ENCODE measurements around the gene THAP7. TPM values are rescaled to one million over a fixed set of nuclear protein-coding genes. Genes with fewer than 3 reads are reported as not detected.

Gene THAP7
- total and polyA plus RNA-seq, 2 experiments from 2014 or later, result 49.7 to 61.1 TPM

- no peak for DNase-seq (ENCODE audit: low read depth in 1 of 2, low spot score in 1 of 2)
- Histone ChIP-seq H3K27ac (no peak overlapping the region), H3K27me3 (no peaks in the 10 kb centered on the region), H3K4me1 (ENCODE audit: low read depth) (no peaks in the 10 kb centered on the region), H3K4me3 (no peak overlapping the region), H3K9me3 (ENCODE audit: low read depth) (no peaks in the 10 kb centered on the region), H3K36me3 (peaks cover 15% of the 10 kb centered on the region)
- TF ChIP-seq, protein P1, sequence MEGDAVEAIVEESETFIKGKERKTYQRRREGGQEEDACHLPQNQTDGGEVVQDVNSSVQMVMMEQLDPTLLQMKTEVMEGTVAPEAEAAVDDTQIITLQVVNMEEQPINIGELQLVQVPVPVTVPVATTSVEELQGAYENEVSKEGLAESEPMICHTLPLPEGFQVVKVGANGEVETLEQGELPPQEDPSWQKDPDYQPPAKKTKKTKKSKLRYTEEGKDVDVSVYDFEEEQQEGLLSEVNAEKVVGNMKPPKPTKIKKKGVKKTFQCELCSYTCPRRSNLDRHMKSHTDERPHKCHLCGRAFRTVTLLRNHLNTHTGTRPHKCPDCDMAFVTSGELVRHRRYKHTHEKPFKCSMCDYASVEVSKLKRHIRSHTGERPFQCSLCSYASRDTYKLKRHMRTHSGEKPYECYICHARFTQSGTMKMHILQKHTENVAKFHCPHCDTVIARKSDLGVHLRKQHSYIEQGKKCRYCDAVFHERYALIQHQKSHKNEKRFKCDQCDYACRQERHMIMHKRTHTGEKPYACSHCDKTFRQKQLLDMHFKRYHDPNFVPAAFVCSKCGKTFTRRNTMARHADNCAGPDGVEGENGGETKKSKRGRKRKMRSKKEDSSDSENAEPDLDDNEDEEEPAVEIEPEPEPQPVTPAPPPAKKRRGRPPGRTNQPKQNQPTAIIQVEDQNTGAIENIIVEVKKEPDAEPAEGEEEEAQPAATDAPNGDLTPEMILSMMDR (IDR thresholded peaks at IDR 0.05; ENCODE audit: low read depth, low read length), result no peak
Observed at GRCh38 chr22:20993304-20994127, 8.4 kb downstream of the THAP7 start.

GRCh38 chr22:20992456-20993303 is 9.2 kb downstream of the THAP7 start:
- Histone ChIP-seq H3K27ac (no peak overlapping the region), H3K9me3 (ENCODE audit: low read depth) (no peaks in the 10 kb centered on the region), H3K36me3 (peaks cover 16% of the 10 kb centered on the region), H3K4me1 (ENCODE audit: low read depth) (no peaks in the 10 kb centered on the region), H3K4me3 (no peak overlapping the region), H3K27me3 (no peaks in the 10 kb centered on the region)
- no peak for DNase-seq (ENCODE audit: low read depth in 1 of 2, low spot score in 1 of 2)
- TF ChIP-seq, protein P1 (IDR thresholded peaks at IDR 0.05; ENCODE audit: low read depth, low read length), result no peak

GRCh38 chr22:20992056-20992442 is 9.9 kb downstream of the THAP7 start:
- Histone ChIP-seq H3K4me1 (ENCODE audit: low read depth) (no peaks in the 10 kb centered on the region), H3K27ac (no peak overlapping the region), H3K27me3 (no peaks in the 10 kb centered on the region), H3K4me3 (no peak overlapping the region), H3K36me3 (peaks cover 20% of the 10 kb centered on the region), H3K9me3 (ENCODE audit: low read depth) (no peaks in the 10 kb centered on the region)
- DNase-seq (ENCODE audit: low read depth in 1 of 2, low spot score in 1 of 2), result no peak
- TF ChIP-seq, protein P1 (IDR thresholded peaks at IDR 0.05; ENCODE audit: low read depth, low read length), result no peak

- TF ChIP-seq, protein P1 (IDR thresholded peaks at IDR 0.05; ENCODE audit: low read depth, low read length), result no peak
- Histone ChIP-seq H3K27me3 (no peaks in the 10 kb centered on the region), H3K36me3 (peaks cover 20% of the 10 kb centered on the region), H3K27ac (no peak overlapping the region), H3K9me3 (ENCODE audit: low read depth) (no peaks in the 10 kb centered on the region), H3K4me3 (no peak overlapping the region), H3K4me1 (ENCODE audit: low read depth) (no peaks in the 10 kb centered on the region)
- DNase-seq (ENCODE audit: low read depth in 1 of 2, low spot score in 1 of 2), result no peak
Observed at GRCh38 chr22:20991252-20992055, 10.5 kb downstream of the THAP7 start.
